HPDE6-E6E7 (cell line): ENCODE results near the gene NOG.

Source experiments
- DNase-seq: peaks from one replicate; pipeline ENCODE4 v3.0.0; 2011; ENCODE audit warnings: missing footprints; ENCODE audit errors: extremely low spot score

The NOG gene

GRCh38 chr17:56596691-56597494, 3.4 kb downstream of the NOG start:
- no peak for DNase-seq

GRCh38 chr17:56597495-56597990, 4.0 kb downstream of the NOG start:
- DNase-seq, result no peak

- no peak for DNase-seq
These were observed 5.0 kb downstream of the NOG start for GRCh38 chr17:56598466-56598865.

GRCh38 chr17:56599088-56599487, 5.6 kb downstream of the NOG start:
- no peak for DNase-seq

GRCh38 chr17:56599566-56599965, 6.1 kb downstream of the NOG start:
- no peak for DNase-seq

GRCh38 chr17:56600256-56600655, 6.8 kb downstream of the NOG start:
- DNase-seq, result no peak

- no peak for DNase-seq
These were observed 8.1 kb downstream of the NOG start for GRCh38 chr17:56601591-56601990.

- DNase-seq, result no peak
These were observed 9.0 kb downstream of the NOG start for GRCh38 chr17:56602292-56603130.

GRCh38 chr17:56603486-56604238, 10.2 kb downstream of the NOG start:
- DNase-seq, result no peak

- no peak for DNase-seq
These were observed 11.3 kb downstream of the NOG start for GRCh38 chr17:56604691-56605290.

GRCh38 chr17:56608944-56609343, 15.4 kb downstream of the NOG start:
- DNase-seq, result no peak

GRCh38 chr17:56610321-56610720, 16.8 kb downstream of the NOG start:
- no peak for DNase-seq

GRCh38 chr17:56613131-56613530, 19.6 kb downstream of the NOG start:
- DNase-seq, result no peak

- no peak for DNase-seq
These were observed 21.0 kb downstream of the NOG start for GRCh38 chr17:56614522-56614921.

- DNase-seq, result no peak
These were observed 22.7 kb downstream of the NOG start for GRCh38 chr17:56616239-56616638.

GRCh38 chr17:56623383-56623782, 29.9 kb downstream of the NOG start:
- no peak for DNase-seq

- no peak for DNase-seq
These were observed 30.8 kb downstream of the NOG start for GRCh38 chr17:56624309-56624708.

- no peak for DNase-seq
These were observed 31.4 kb downstream of the NOG start for GRCh38 chr17:56624912-56625311.

GRCh38 chr17:56629531-56630075, 36.1 kb downstream of the NOG start:
- peak; percentile 12 for DNase-seq

- DNase-seq, result no peak
These were observed 36.7 kb downstream of the NOG start for GRCh38 chr17:56630202-56630601.

- no peak for DNase-seq
These were observed 40.2 kb downstream of the NOG start for GRCh38 chr17:56633681-56634080.
